ENCODE data around the gene PUM2.
"Not testable (repeated sequence)": the region's sequence is repeated elsewhere in the genome, so short reads cannot be mapped to it uniquely, and the experiment has no call there.

Gene PUM2

GRCh38 chr2:20288642-20289340 is 61.9 kb downstream of the PUM2 start:
- DNase-seq: no peak

GRCh38 chr2:20282916-20283592 is 67.6 kb downstream of the PUM2 start:
- no peak for DNase-seq

- DNase-seq: no peak
Measured at GRCh38 chr2:20281876-20282275, 68.8 kb downstream of the PUM2 start.

GRCh38 chr2:20273042-20273441 is 77.6 kb downstream of the PUM2 start:
- no peak for DNase-seq

GRCh38 chr2:20268317-20268716 is 82.3 kb downstream of the PUM2 start:
- not testable (repeated sequence) for DNase-seq

- no peak for DNase-seq
Measured at GRCh38 chr2:20267529-20267928, 83.1 kb downstream of the PUM2 start.

- DNase-seq: no peak
Measured at GRCh38 chr2:20264629-20265028, 86.0 kb downstream of the PUM2 start.

GRCh38 chr2:20257411-20257810 is 93.2 kb downstream of the PUM2 start:
- DNase-seq: no peak

- no peak for DNase-seq
Measured at GRCh38 chr2:20254731-20255130, 95.9 kb downstream of the PUM2 start.

- no peak for DNase-seq
Measured at GRCh38 chr2:20250436-20250835, 100.2 kb downstream of the PUM2 start.

- DNase-seq: no peak
Measured at GRCh38 chr2:20249170-20249569, 101.5 kb downstream of the PUM2 start.

GRCh38 chr2:20247084-20247483 is 103.6 kb downstream of the PUM2 start:
- no peak for DNase-seq

GRCh38 chr2:20243637-20244036 is 107.0 kb downstream of the PUM2 start:
- not testable (repeated sequence) for DNase-seq

GRCh38 chr2:20242727-20243377 is 107.8 kb downstream of the PUM2 start:
- peak; percentile 51 for DNase-seq

GRCh38 chr2:20241973-20242726 is 108.5 kb downstream of the PUM2 start:
- DNase-seq: no peak

GRCh38 chr2:20240291-20240690 is 110.4 kb downstream of the PUM2 start:
- not testable (repeated sequence) for DNase-seq

GRCh38 chr2:20236496-20236895 is 114.1 kb downstream of the PUM2 start:
- no peak for DNase-seq

- DNase-seq: no peak
Measured at GRCh38 chr2:20235655-20236305, 114.9 kb downstream of the PUM2 start.

- not testable (repeated sequence) for DNase-seq
Measured at GRCh38 chr2:20234597-20234996, 116.0 kb downstream of the PUM2 start.

- DNase-seq: no peak
Measured at GRCh38 chr2:20232837-20233207, 117.8 kb downstream of the PUM2 start.

- DNase-seq: peak; percentile 82
Measured at GRCh38 chr2:20231598-20232026, 119.0 kb downstream of the PUM2 start.

GRCh38 chr2:20231159-20231558 is 119.5 kb downstream of the PUM2 start:
- DNase-seq: no peak

- DNase-seq: no peak
Measured at GRCh38 chr2:20230114-20230425, 120.6 kb downstream of the PUM2 start.
